Skeletal muscle satellite cell (primary cell): ENCODE data around the gene FBXL13.
"Not testable (repeated sequence)": the region's sequence is repeated elsewhere in the genome, so short reads cannot be mapped to it uniquely, and the experiment has no call there.

Experiments used
- H3K27me3 ChIP-seq: 2 replicates; pipeline ENCODE4 v1.7.0; 2013; ENCODE audit warnings: low read length; ENCODE audit not compliant: control insufficient read depth, insufficient read depth
- H3K36me3 ChIP-seq: 2 replicates; pipeline ENCODE4 v1.7.0; 2013; ENCODE audit warnings: mild to moderate bottlenecking, control low read depth, low read length; ENCODE audit not compliant: insufficient read depth
- H3K4me1 ChIP-seq: 2 replicates; pipeline ENCODE4 v1.7.0; 2013; ENCODE audit warnings: low read length; ENCODE audit not compliant: control insufficient read depth, insufficient read depth
- H3K4me2 ChIP-seq: 2 replicates; pipeline ENCODE4 v1.7.0; 2013; ENCODE audit warnings: mild to moderate bottlenecking, low read length
- H3K4me3 ChIP-seq: 2 replicates; pipeline ENCODE4 v1.7.0; 2013; ENCODE audit warnings: low read length
- H3K9ac ChIP-seq: 2 replicates; pipeline ENCODE4 v1.7.0; 2013; ENCODE audit warnings: mild to moderate bottlenecking, low read depth, low read length, moderate library complexity
- H3K9me3 ChIP-seq: replicated peaks from 2 replicates; pipeline ENCODE4 v1.7.0; 2013; ENCODE audit warnings: mild to moderate bottlenecking, control low read depth, low read length

The FBXL13 gene

DNA sequence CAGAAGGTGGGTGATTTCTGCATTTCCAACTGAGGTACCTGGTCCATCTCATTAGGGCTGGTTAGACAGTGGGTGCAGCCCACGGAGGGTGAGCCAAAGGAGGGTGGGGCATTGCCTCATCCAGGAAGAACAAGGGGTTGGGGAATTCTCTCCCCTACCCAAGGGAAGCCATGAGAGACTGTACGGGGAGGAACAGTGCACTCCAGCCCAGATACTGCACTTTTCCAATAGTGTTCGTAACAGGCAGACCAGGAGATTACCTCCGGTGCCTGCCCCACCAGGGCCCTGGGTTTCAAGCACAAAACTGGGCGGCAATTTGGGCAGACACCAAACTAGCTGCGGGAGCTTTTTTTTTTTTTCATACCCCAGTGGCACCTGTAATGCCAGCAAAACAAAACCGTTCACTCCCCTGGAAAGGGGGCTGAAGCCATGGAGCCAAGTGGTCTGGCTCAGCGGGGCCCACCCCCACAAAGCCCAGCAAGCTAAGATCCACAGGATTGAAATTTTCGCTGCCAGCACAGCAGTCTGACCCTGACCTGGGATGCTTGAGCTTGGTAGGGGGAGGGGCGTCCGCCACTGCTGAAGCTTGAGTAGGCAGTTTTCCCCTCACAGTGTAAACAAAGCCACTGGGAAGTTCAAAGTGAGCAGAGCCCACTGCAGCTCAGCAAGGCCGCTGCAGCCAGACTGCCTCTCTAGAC is 31.6 kb upstream of the FBXL13 start:
- no peak overlapping the region for H3K9ac ChIP-seq
- peaks cover 4% of the 10 kb centered on the region for H3K36me3 ChIP-seq
- no peak overlapping the region for H3K4me2 ChIP-seq
- no peak overlapping the region for H3K4me3 ChIP-seq
- no peaks in the 10 kb centered on the region for H3K27me3 ChIP-seq
- H3K9me3 ChIP-seq: no peaks in the 10 kb centered on the region
- H3K4me1 ChIP-seq: no peaks in the 10 kb centered on the region

- H3K4me1 ChIP-seq: no peaks in the 10 kb centered on the region
- H3K9me3 ChIP-seq: no peaks in the 10 kb centered on the region
- no peak overlapping the region for H3K4me3 ChIP-seq
- peaks cover 4% of the 10 kb centered on the region for H3K36me3 ChIP-seq
- H3K27me3 ChIP-seq: no peaks in the 10 kb centered on the region
- no peak overlapping the region for H3K4me2 ChIP-seq
- H3K9ac ChIP-seq: no peak overlapping the region
Observed at GRCh38 chr7:103101543-103101942, 26.9 kb upstream of the FBXL13 start.

GRCh38 chr7:103100348-103100747 is 25.8 kb upstream of the FBXL13 start:
- H3K27me3 ChIP-seq: no peaks in the 10 kb centered on the region
- H3K4me3 ChIP-seq: no peak overlapping the region
- no peak overlapping the region for H3K4me2 ChIP-seq
- no peaks in the 10 kb centered on the region for H3K4me1 ChIP-seq
- no peak overlapping the region for H3K9ac ChIP-seq
- no peaks in the 10 kb centered on the region for H3K9me3 ChIP-seq
- peaks cover 6% of the 10 kb centered on the region for H3K36me3 ChIP-seq

DNA sequence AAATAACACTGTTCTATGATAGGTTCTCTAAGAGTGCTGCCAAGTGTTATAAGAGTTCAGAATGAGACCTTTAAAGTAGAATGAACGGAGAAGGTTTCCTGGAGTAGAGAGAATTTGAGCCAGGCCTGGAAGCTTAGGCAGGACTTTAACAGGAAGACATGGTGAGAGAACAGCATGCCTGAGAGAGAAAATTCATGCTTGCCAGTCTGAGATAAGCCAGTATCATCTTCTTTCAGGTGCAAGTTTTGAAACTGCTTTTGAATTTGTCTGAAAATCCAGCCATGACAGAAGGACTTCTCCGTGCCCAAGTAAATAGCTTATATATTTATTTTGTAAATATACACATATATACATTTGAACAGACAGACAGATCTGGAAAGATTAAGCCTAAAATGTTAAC is 22.4 kb upstream of the FBXL13 start:
- no peaks in the 10 kb centered on the region for H3K9me3 ChIP-seq
- no peaks in the 10 kb centered on the region for H3K27me3 ChIP-seq
- no peak overlapping the region for H3K9ac ChIP-seq
- H3K36me3 ChIP-seq: peaks cover 13% of the 10 kb centered on the region
- no peak overlapping the region for H3K4me2 ChIP-seq
- H3K4me3 ChIP-seq: no peak overlapping the region
- H3K4me1 ChIP-seq: no peaks in the 10 kb centered on the region

GRCh38 chr7:103095558-103095957 is 21.0 kb upstream of the FBXL13 start:
- H3K9me3 ChIP-seq, H3K4me1 ChIP-seq, H3K27me3 ChIP-seq, H3K4me2 ChIP-seq, H3K4me3 ChIP-seq, H3K9ac ChIP-seq: not testable (repeated sequence)
- H3K36me3 ChIP-seq: peaks cover 17% of the 10 kb centered on the region

DNA sequence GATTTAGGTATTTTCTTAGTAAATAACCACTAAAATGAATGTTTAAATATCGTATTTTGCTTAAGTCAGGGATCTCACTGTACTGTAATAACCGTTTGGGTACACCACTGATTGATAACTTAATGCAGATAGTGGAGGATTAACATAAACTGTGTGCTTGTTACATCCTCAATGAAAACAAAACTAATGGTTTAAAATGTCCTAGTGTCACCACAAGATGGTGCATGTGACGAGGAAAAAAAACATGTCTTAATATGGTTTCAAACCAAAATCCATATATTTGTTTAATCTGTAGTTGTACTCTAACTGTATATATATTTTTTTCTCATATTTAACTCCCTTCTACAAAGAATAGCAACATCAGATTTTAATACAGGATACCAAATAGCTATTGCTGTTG is 19.5 kb upstream of the FBXL13 start:
- Histone ChIP-seq H3K9me3 (no peaks in the 10 kb centered on the region), H3K27me3 (no peaks in the 10 kb centered on the region)

DNA sequence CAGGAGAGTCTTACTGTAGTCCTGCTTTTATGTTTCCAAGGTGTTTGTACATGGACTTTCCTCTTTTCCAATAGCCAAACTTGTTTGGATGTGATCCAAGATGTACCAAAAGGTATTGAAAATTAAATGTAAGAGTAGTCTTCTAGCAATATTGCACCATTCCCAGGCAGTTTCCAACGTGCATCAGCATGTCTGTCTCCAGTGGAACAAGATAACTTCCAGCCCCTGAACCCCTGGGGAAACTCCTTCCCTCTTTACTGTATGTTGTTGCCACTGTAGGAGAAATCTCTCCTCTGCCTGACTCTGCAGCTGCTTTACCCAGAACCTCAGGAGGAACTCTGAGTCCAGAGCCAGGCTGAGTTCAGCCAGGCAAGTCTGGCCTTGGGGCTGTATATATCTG is 18.8 kb upstream of the FBXL13 start:
- Histone ChIP-seq H3K4me1 (no peaks in the 10 kb centered on the region), H3K4me2 (no peak overlapping the region), H3K36me3 (peaks cover 31% of the 10 kb centered on the region), H3K9me3 (no peaks in the 10 kb centered on the region), H3K4me3 (no peak overlapping the region), H3K9ac (no peak overlapping the region), H3K27me3 (no peaks in the 10 kb centered on the region)

More for the DNA sequence above, 19.5 kb upstream of the FBXL13 start:
- H3K36me3 ChIP-seq: peaks cover 25% of the 10 kb centered on the region
- no peak overlapping the region for H3K4me3 ChIP-seq
- H3K4me2 ChIP-seq: no peak overlapping the region
- H3K4me1 ChIP-seq: no peaks in the 10 kb centered on the region
- H3K9ac ChIP-seq: no peak overlapping the region

DNA sequence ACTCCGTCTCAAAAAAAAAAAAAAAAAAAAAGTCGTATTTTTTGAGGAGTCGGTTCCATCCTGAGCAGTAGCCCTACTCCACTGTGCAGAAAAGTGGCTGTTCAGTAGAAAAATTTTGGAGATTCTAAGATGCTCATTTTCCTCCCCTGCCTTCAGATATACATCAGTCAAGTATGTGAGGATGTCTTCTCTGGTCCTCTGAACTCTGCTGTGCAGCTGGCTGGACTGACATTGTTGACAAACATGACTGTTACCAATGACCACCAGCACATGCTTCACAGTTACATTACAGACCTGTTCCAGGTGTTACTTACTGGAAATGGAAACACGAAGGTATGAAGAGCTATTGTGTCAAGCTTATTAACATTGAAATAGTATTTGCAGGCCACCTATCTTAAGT is 17.7 kb upstream of the FBXL13 start:
- not testable (repeated sequence) for H3K4me3 ChIP-seq

DNA sequence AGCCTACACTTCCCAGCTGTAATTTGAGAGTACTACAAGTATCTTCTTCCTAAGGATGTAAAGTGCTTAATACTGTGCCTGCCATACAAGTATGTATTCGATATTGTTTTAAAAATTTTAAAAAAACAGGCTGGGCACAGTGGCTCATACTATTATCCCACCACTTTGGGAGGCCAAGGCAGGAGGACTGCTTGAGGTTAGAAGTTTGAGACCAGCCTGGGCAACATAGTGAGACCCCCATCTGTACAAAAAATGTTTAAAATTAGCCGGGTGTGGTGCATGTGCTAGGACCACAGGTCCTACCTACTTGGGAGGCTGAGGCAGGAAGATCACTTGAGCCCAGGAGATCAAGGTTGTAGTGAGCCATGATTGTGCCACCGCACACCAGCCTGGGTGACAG is 8.6 kb upstream of the FBXL13 start:
- no peak overlapping the region for H3K9ac ChIP-seq
- peaks cover 23% of the 10 kb centered on the region for H3K36me3 ChIP-seq
- H3K4me2 ChIP-seq: no peak overlapping the region
- H3K27me3 ChIP-seq: no peaks in the 10 kb centered on the region
- no peaks in the 10 kb centered on the region for H3K4me1 ChIP-seq
- H3K9me3 ChIP-seq: no peaks in the 10 kb centered on the region
- H3K4me3 ChIP-seq: no peak overlapping the region

More for the DNA sequence above, 17.7 kb upstream of the FBXL13 start:
- H3K36me3 ChIP-seq: peaks cover 38% of the 10 kb centered on the region
- H3K9ac ChIP-seq, H3K4me2 ChIP-seq, H3K9me3 ChIP-seq, H3K27me3 ChIP-seq, H3K4me1 ChIP-seq: not testable (repeated sequence)

DNA sequence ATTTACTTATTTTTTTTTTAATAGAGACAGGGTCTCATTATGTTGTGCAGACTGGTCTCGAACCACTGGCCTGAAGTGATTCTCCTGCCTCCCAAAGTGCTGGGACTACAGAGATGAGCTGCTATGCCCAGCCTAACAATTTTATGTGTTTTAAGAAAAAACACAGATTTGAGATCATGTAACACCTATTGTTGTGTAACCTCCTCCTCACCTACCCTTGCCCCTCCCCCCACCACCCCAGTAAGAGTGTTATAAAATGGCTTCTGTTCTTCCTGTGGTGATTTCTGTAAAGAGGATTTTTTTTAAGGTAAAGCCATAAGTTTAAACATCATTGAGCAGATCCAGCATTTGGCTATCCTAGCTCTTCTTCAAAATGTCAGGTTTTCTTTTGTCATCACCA is 7.9 kb upstream of the FBXL13 start:
- Histone ChIP-seq H3K9me3 (no peaks in the 10 kb centered on the region), H3K27me3 (no peaks in the 10 kb centered on the region), H3K4me1 (no peaks in the 10 kb centered on the region)

DNA sequence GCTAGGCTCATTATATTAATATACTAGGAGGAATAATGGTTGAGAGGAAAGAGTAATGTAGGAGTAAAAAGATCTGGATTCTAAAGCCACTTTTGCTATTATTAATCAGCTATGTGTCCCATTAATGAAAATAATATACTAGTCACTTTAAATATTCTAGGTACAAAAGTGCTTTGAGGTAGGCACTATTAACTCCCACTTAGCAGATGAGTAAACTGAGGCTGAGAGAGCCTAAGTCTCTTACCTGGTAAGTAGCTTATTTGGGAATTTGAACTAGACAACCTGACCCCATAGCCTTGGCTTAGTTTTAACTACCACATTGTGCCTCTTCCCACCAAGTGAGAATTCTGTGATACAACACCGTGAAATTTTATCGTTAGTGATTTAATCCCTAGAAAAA is 6.3 kb upstream of the FBXL13 start:
- H3K36me3 ChIP-seq: peaks cover 12% of the 10 kb centered on the region
- no peaks in the 10 kb centered on the region for H3K9me3 ChIP-seq

More for the DNA sequence above, 7.9 kb upstream of the FBXL13 start:
- no peak overlapping the region for H3K4me2 ChIP-seq
- no peak overlapping the region for H3K9ac ChIP-seq
- H3K4me3 ChIP-seq: no peak overlapping the region
- peaks cover 17% of the 10 kb centered on the region for H3K36me3 ChIP-seq

GRCh38 chr7:103079836-103080235 is 5.2 kb upstream of the FBXL13 start:
- H3K9me3 ChIP-seq: no peaks in the 10 kb centered on the region
- peaks cover 5% of the 10 kb centered on the region for H3K4me1 ChIP-seq
- no peak overlapping the region for H3K4me3 ChIP-seq
- peaks cover 10% of the 10 kb centered on the region for H3K36me3 ChIP-seq
- no peaks in the 10 kb centered on the region for H3K27me3 ChIP-seq
- H3K4me2 ChIP-seq: no peak overlapping the region
- no peak overlapping the region for H3K9ac ChIP-seq

More for the DNA sequence above, 6.3 kb upstream of the FBXL13 start:
- Histone ChIP-seq H3K4me3 (no peak overlapping the region), H3K27me3 (no peaks in the 10 kb centered on the region), H3K9ac (no peak overlapping the region), H3K4me2 (no peak overlapping the region), H3K4me1 (peaks cover 4% of the 10 kb centered on the region)
